SK-N-SH treated with all-trans-retinoic acid at 6 μM for 48 hours (cell line): ENCODE data around the gene CST9.

Experiments used
- CREB5 ChIP-seq: fragments of 250-450 bp; sonication (Bioruptor Pico); IDR thresholded peaks from 2 replicates; pipeline ENCODE4 v1.5.1; 2020; ENCODE audit warnings: low read depth, mild to moderate bottlenecking, moderate library complexity
- CSRNP3 ChIP-seq: fragments of 250-450 bp; sonication (Bioruptor Pico); IDR thresholded peaks from 2 replicates; pipeline ENCODE4 v1.5.1; 2021; ENCODE audit warnings: mild to moderate bottlenecking, moderate library complexity
- PATZ1 ChIP-seq: fragments of 250-450 bp; sonication (Bioruptor Pico); IDR thresholded peaks from 2 replicates; pipeline ENCODE4 v1.8.0; 2020; ENCODE audit warnings: mild to moderate bottlenecking, moderate library complexity, borderline replicate concordance
- RARB ChIP-seq: fragments of 250-450 bp; sonication (Bioruptor Pico); IDR thresholded peaks from 2 replicates; pipeline ENCODE4 v1.8.0; 2021; ENCODE audit warnings: mild to moderate bottlenecking, moderate library complexity
- ZC3H10 ChIP-seq: fragments of 250-450 bp; sonication (Bioruptor Pico); IDR thresholded peaks from 2 replicates; pipeline ENCODE4 v1.5.1; 2021; ENCODE audit warnings: mild to moderate bottlenecking, moderate library complexity
- TF ChIP-seq, protein P1 (sequence below): fragments of 250-450 bp; sonication (Bioruptor Pico); IDR thresholded peaks from 2 replicates; pipeline ENCODE4 v1.5.0; 2020; ENCODE audit warnings: mild to moderate bottlenecking, moderate library complexity

DNA sequence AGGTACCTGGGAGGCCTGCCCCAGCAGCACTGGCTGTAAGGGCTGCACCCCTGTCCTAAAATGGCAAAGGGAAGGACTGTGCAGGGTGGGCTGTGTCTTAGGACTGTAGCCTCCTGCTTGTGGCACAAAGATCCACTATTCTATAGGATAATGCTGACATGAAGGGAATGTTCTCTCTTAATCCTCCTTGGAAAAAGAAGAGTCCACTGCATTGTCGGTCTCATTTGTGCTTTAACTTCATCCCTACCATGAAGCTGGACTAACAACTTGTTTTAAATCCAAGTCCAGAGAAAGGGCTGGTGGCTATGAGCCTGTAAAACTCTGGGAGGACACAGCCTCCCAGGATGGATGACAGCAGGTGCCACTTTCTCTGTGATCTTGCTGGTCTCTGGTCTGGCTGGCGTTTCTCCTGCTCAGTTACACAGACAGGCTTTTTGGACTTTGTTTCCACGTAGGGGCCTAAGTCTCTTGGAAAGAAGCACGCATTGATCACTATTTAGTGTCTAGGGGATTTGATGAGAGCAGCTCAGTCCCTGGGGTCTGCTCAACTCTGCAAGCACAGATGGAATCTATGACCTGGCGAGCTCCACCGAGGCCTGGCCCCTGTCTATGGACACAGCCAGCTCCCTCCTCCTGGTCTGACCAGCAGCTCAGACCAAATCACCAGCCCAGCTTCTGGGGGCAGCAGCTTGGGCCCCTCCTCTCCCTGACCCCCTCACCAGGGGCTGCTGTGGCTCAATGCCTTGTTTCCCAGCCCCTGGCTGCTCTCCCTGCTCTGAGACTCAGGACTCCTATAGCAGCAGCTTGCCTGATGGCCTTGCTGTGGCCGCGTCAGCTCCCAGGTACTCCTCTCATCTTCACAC lies 27.2 kb upstream of the CST9 start:
- no peak for TF ChIP-seq ZC3H10
- TF ChIP-seq CSRNP3 (CRISPR knock-in tag) = no peak
- no peak for TF ChIP-seq RARB (CRISPR knock-in tag)
- TF ChIP-seq, protein P1, sequence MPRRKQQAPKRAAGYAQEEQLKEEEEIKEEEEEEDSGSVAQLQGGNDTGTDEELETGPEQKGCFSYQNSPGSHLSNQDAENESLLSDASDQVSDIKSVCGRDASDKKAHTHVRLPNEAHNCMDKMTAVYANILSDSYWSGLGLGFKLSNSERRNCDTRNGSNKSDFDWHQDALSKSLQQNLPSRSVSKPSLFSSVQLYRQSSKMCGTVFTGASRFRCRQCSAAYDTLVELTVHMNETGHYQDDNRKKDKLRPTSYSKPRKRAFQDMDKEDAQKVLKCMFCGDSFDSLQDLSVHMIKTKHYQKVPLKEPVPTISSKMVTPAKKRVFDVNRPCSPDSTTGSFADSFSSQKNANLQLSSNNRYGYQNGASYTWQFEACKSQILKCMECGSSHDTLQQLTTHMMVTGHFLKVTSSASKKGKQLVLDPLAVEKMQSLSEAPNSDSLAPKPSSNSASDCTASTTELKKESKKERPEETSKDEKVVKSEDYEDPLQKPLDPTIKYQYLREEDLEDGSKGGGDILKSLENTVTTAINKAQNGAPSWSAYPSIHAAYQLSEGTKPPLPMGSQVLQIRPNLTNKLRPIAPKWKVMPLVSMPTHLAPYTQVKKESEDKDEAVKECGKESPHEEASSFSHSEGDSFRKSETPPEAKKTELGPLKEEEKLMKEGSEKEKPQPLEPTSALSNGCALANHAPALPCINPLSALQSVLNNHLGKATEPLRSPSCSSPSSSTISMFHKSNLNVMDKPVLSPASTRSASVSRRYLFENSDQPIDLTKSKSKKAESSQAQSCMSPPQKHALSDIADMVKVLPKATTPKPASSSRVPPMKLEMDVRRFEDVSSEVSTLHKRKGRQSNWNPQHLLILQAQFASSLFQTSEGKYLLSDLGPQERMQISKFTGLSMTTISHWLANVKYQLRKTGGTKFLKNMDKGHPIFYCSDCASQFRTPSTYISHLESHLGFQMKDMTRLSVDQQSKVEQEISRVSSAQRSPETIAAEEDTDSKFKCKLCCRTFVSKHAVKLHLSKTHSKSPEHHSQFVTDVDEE (CRISPR knock-in tag) = no peak
- no peak for TF ChIP-seq CREB5
- TF ChIP-seq PATZ1 = no peak
